Activated naive CD4-positive, alpha-beta T cell treated with anti-CD3 and anti-CD28 coated beads, Interleukin-2, amount 50 U/mL, for 24 hours (primary cell): ENCODE data around the gene P2RY14.

Experiments
- H3K27ac Mint-ChIP-seq: one replicate; pipeline ENCODE4 v1.8.0; 2021; ENCODE audit warnings: mild to moderate bottlenecking, mixed read lengths
- H3K27me3 Mint-ChIP-seq: one replicate; pipeline ENCODE4 v1.8.0; 2021; ENCODE audit warnings: mixed read lengths
- H3K36me3 Mint-ChIP-seq: one replicate; pipeline ENCODE4 v1.8.0; 2021; ENCODE audit warnings: mixed read lengths
- H3K4me1 Mint-ChIP-seq: one replicate; pipeline ENCODE4 v1.8.0; 2021; ENCODE audit warnings: mixed read lengths
- H3K4me3 Mint-ChIP-seq: one replicate; pipeline ENCODE4 v1.8.0; 2021; ENCODE audit warnings: mild to moderate bottlenecking, mixed read lengths
- H3K9me3 Mint-ChIP-seq: one replicate; pipeline ENCODE4 v1.8.0; 2021; ENCODE audit warnings: mixed read lengths

The P2RY14 gene

DNA sequence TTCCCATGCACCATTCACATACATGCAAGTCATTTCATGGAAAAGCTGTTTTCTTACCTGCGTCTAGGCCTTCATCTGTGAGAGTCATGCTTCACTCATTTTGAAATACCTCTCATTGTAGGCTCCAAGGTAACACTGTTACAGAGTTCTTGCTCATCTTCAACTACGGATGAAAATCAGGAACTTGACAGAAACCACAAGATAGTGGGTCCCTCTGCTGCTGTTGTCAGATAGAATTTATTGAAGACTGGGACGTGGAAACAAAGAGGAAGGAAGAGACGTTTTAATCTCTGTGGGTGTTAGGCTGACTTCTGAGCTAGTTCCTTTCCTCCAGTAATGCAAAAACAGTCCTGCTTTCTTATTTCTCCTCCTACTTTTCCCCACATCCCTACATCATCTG, at the start of gene P2RY14:
P2RY14 (minus strand) TSS at position 313 of the 400 bp plus-strand sequence. CDS start 64,226 bp downstream, outside the sequence.
- no peak within 1 kb of the TSS for H3K4me3 Mint-ChIP-seq
- no peaks in the 10 kb centered on the region for H3K36me3 Mint-ChIP-seq
- no peak within 1 kb of the TSS for H3K27ac Mint-ChIP-seq
- peaks cover 32% of the 10 kb centered on the region for H3K4me1 Mint-ChIP-seq
- no peaks in the 10 kb centered on the region for H3K27me3 Mint-ChIP-seq
- no peaks in the 10 kb centered on the region for H3K9me3 Mint-ChIP-seq

DNA sequence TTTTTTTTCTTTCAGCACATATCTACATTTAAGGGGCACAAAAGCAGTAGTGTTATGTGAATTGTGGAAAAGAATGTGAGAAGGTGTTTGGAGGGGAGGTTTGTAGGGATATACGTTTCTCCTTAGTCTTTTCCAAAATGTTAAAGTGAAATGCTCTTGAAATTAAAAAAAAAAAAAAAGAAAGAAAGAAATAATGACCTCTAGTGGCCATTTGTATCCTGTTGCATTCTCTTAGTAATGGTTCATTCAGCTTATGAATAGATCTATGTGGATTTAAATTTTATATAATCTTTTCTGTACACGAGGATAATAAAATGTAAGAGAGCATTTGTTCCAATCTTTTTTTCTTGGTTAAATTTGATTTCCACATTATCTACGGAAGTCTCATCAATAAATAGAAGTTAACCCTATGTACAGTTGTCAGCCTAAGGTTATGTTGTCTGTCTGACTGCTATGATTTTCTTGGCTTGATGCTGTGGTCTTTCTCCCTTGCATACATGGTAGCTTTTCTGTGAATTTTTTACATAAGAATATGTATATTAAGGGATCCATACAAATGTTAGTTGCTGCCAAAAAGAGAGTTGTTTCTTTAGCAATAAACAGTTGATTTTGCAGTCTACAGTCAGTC, 49.3 kb upstream of the P2RY14 start:
- H3K36me3 Mint-ChIP-seq: no peaks in the 10 kb centered on the region
- peaks cover 7% of the 10 kb centered on the region for H3K4me1 Mint-ChIP-seq
- H3K4me3 Mint-ChIP-seq: no peak overlapping the region
- H3K27ac Mint-ChIP-seq: no peak overlapping the region
- peaks cover 14% of the 10 kb centered on the region for H3K27me3 Mint-ChIP-seq
- no peaks in the 10 kb centered on the region for H3K9me3 Mint-ChIP-seq

DNA sequence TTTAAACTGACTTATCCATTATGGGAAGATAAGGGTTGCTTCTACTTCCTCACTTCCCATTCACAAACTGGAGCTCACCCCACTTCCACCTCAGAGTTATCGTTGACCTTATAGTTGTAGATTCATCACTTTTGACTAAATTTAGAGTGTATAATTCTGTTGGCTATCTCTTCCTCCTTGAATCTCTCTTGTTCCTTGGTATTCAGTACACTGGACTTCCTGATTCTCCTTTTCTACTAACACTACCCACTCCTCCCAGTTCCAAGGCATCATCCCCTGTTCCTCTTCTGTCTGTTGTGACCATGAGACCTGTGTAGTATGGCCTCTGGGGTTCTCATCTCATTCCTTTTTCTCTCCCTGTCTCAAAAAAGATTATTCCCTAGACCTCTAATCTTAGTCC, 44.2 kb upstream of the P2RY14 start:
- Mint-ChIP-seq H3K4me1 (no peaks in the 10 kb centered on the region), H3K4me3 (no peak overlapping the region), H3K27me3 (peaks cover 3% of the 10 kb centered on the region), H3K36me3 (no peaks in the 10 kb centered on the region), H3K27ac (no peak overlapping the region), H3K9me3 (no peaks in the 10 kb centered on the region)

DNA sequence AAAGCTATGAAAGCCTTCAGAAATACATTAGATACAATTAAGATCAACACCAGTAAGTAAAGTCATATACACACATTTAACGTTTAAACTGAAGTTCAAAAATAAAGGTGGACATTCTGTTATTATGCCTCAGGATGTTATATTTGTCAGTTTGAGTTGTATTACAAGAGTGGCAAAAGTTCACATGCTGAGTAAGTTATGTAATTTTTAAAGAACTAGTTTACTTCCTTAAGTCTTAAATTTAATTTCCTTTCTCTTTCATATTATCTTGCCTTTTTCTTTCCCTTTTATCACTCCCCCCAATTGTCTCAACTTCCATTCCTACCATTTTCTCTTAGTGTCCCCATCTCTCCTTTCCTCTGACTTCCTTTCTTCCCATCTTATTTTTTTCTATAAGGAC, 43.2 kb upstream of the P2RY14 start:
- H3K4me1 Mint-ChIP-seq: no peaks in the 10 kb centered on the region
- H3K27ac Mint-ChIP-seq: no peak overlapping the region
- H3K27me3 Mint-ChIP-seq: peaks cover 3% of the 10 kb centered on the region
- H3K4me3 Mint-ChIP-seq: no peak overlapping the region
- H3K36me3 Mint-ChIP-seq: no peaks in the 10 kb centered on the region
- no peaks in the 10 kb centered on the region for H3K9me3 Mint-ChIP-seq

DNA sequence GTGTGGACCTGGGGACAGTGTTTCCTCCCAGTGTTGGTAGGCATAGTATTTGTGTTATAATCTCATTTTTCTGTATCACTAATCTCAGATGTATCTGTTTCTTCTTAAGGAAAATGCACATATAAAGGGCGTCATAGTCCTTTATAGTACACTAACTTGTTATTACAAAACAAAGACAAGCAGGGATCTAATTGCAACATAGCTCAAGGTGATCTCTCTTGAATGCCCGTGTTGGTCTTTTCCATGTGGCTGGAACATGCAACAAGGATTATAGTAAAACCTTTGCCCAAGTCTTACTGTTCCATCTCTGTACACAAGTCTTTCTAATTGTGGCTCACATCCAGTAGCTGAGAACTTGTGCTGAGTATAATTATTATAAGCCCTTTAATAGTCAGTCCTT, 41.8 kb upstream of the P2RY14 start:
- Mint-ChIP-seq H3K9me3 (no peaks in the 10 kb centered on the region), H3K4me1 (no peaks in the 10 kb centered on the region), H3K27ac (no peak overlapping the region), H3K4me3 (no peak overlapping the region), H3K27me3 (peaks cover 3% of the 10 kb centered on the region), H3K36me3 (no peaks in the 10 kb centered on the region)

DNA sequence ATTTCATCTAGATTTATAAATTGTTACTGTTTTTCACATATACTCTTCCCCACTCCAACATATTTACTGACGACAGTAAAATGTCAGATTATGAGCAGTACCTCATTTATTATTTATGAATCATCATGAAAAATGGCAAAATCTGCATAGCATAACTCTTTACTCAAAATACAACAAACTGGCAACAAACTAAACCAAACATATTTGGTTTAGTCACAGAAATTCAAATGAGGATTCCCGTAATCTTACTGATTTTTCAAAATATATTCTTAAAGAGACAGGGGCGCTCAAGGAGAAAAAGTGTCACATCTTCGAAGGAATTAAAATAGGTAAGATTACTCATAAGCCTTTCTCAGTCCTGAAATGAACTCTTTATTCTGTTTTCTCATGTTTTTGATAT, 41.3 kb upstream of the P2RY14 start:
- Mint-ChIP-seq H3K4me1 (no peaks in the 10 kb centered on the region), H3K9me3 (no peaks in the 10 kb centered on the region), H3K36me3 (no peaks in the 10 kb centered on the region), H3K27me3 (peaks cover 3% of the 10 kb centered on the region), H3K4me3 (no peak overlapping the region), H3K27ac (no peak overlapping the region)

DNA sequence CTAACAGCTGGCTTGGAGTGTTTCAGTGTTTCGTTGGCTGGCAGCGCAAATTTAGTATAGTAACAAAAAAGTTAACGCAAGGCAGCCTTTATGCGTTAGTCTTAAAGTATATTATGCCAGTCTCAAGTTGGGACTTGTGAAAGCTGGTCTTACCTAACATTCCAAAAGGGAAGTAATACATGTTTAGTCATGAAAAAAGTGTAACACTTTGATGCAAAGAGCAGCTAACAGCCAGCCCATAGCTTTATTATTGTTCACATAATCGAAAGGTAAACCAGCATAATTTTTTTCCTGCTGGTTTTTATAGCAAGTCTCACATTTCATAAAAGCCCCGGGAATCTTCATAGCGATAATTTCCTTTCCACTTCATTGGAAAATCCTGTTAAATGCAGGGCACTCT, 40.6 kb upstream of the P2RY14 start:
- Mint-ChIP-seq H3K36me3 (no peaks in the 10 kb centered on the region), H3K27me3 (peaks cover 3% of the 10 kb centered on the region), H3K27ac (no peak overlapping the region), H3K4me1 (no peaks in the 10 kb centered on the region), H3K4me3 (no peak overlapping the region), H3K9me3 (no peaks in the 10 kb centered on the region)

DNA sequence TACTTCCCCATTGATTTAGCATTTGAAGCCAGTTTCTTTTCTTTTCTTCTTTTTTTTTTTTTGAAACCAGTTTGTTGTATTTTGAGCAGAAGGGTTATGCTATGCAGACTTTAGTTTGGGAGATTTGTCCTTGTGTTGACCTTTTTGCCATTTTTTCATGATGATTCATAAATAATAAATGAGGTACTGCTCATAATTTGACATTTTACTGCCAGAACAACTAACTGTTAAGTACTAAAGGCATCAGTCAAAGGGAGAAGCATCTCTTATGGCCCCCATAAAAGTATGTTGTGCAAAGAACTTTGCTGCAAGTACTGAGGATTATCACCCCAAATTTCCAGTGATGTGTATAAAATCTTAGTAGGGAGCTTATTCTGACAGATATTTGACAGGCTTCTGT, 40.0 kb upstream of the P2RY14 start:
- no peaks in the 10 kb centered on the region for H3K9me3 Mint-ChIP-seq
- H3K4me1 Mint-ChIP-seq: no peaks in the 10 kb centered on the region
- H3K27me3 Mint-ChIP-seq: no peaks in the 10 kb centered on the region
- H3K4me3 Mint-ChIP-seq: no peak overlapping the region
- no peak overlapping the region for H3K27ac Mint-ChIP-seq
- no peaks in the 10 kb centered on the region for H3K36me3 Mint-ChIP-seq

DNA sequence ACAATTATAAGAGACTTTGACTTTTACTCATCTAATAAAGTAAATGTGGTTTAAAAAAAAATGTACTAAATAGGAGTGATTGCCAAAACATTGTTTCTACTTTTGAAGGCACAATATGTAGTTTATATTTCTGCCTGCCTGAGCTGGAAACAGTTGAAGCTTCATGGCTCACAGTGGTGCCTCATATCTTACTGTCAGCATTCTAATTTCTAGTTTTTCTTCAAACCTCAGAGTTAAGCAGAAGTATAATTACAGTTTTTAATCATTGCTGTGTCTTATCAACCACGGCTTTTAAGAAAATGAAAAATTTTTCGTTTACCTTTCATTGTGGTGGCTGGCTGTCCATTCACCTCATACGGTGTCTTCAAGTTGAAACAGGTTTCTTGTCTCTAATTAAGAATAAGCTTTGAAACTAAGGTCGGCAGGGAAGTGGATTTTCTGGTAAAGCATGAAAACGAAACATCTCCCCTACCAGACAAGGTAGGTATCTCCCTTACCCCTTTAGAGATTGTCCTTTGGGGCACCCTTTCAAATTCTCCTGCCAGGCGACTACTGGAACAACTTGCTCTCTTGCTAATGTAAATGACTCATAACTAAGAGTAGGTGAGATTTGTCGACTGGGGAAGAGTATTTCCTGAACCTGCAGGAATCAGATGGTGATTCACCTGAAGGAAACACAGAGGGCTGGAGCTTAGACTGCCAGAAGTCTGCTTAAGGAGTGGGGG, 38.1 kb upstream of the P2RY14 start, which contains the start of gene GPR87:
GPR87 (minus strand) TSS at position 554 of the 725 bp plus-strand sequence. CDS start 16,720 bp downstream, outside the sequence.
- Mint-ChIP-seq H3K4me1 (no peaks in the 10 kb centered on the region), H3K9me3 (no peaks in the 10 kb centered on the region), H3K27me3 (no peaks in the 10 kb centered on the region), H3K4me3 (no peak within 1 kb of the TSS), H3K27ac (no peak within 1 kb of the TSS), H3K36me3 (no peaks in the 10 kb centered on the region)

DNA sequence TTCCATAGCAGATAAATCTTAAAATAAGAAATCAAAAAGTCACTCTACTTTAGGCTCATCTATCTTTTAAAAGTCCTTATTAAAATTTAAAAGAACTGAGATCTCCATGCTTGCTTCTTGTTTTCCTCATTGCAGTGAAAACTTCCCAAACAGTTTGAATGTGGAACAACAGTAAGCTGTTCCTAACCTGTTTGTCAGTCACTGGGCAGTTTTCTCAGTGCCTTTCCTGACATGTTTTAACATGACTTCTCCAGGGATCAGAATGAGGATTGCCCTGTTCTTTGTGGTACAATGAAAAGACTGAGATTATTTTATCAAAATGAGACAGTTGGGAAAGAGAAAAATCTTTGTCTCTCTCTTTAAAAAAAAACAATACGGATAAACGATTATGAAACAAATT, 37.5 kb upstream of the P2RY14 start:
- Mint-ChIP-seq H3K9me3 (no peaks in the 10 kb centered on the region), H3K27ac (no peak overlapping the region), H3K4me1 (no peaks in the 10 kb centered on the region), H3K27me3 (no peaks in the 10 kb centered on the region), H3K4me3 (no peak overlapping the region), H3K36me3 (no peaks in the 10 kb centered on the region)

DNA sequence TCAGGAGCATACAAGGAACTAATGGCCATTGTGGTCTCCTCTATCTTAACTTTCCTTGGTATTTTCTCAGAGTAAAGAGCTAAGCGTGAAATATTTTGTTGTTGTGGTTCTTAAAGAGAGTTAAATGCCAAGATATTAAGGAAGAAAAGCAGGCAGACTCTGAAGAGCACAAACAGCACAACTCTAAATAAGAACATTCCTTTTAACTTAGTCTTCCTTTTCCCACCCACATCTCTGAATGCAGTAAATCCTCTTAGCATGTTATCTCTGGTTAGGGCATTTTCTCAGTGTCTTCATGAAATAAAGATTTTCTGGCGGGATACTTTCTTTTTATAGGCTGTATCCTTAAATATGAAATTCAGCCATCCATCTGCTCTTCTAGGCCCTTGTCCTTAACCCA, 36.8 kb upstream of the P2RY14 start:
- H3K9me3 Mint-ChIP-seq: no peaks in the 10 kb centered on the region
- H3K36me3 Mint-ChIP-seq: no peaks in the 10 kb centered on the region
- H3K4me1 Mint-ChIP-seq: no peaks in the 10 kb centered on the region
- H3K27ac Mint-ChIP-seq: no peak overlapping the region
- no peaks in the 10 kb centered on the region for H3K27me3 Mint-ChIP-seq
- H3K4me3 Mint-ChIP-seq: no peak overlapping the region

DNA sequence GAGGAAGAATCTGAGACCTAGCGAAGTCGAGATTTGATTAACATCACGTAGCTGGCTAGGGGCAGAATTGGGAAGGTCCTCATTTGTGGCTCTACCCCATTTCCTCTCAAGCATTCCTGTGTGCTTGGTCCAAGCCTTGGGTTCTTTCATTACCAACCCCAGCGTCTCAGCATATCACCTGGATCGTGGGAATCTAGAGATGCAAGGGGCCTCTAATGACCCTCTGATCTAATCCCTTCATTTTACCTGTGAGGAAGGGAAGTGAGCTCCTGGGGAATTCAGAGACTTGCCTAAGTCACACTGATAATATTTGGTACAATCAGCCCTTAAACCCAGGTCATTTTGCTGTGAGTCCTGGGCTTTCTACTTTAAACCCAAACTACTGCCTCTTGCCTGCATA, 36.3 kb upstream of the P2RY14 start:
- no peak overlapping the region for H3K27ac Mint-ChIP-seq
- no peaks in the 10 kb centered on the region for H3K9me3 Mint-ChIP-seq
- H3K4me1 Mint-ChIP-seq: no peaks in the 10 kb centered on the region
- no peak overlapping the region for H3K4me3 Mint-ChIP-seq
- no peaks in the 10 kb centered on the region for H3K36me3 Mint-ChIP-seq
- H3K27me3 Mint-ChIP-seq: no peaks in the 10 kb centered on the region

DNA sequence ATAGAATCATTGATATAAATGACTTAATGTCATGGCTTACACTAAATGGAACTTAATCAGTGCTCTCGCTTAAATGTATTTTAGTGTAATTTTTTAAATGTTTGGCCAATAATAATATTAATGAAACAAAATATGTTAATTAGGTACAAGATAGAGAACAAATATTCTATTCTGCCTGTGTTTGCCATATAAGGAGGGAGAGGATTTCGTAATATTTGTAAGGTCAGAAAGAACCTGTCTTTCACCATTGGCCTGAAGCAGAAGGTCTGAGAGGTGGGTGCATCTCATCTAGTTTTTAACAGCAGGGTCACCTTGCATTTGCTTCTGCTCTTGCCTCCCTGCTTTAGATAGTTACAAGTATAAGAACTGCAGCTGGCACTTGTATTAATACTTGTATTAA, 35.8 kb upstream of the P2RY14 start:
- H3K9me3 Mint-ChIP-seq: no peaks in the 10 kb centered on the region
- no peaks in the 10 kb centered on the region for H3K4me1 Mint-ChIP-seq
- H3K27ac Mint-ChIP-seq: no peak overlapping the region
- H3K27me3 Mint-ChIP-seq: no peaks in the 10 kb centered on the region
- no peaks in the 10 kb centered on the region for H3K36me3 Mint-ChIP-seq
- H3K4me3 Mint-ChIP-seq: no peak overlapping the region

DNA sequence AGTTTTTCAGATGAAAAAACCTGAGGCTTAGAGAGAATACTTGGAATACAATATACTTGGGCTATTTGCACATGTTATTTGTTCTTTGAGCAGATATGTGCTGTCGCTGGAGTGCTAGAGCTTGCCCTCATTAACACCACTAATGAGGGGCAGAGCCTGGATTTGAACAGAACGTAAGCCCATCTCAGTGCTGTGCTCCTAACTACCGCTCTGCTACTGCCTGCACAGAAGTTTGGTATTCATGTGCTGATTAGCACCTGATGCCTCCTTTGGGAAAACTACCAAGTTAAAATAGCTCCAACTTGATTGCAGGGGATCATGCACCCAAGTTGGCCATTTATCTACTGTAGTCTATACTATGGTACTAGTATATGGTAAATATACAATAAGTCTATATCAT, 34.6 kb upstream of the P2RY14 start:
- no peaks in the 10 kb centered on the region for H3K27me3 Mint-ChIP-seq
- no peak overlapping the region for H3K27ac Mint-ChIP-seq
- H3K9me3 Mint-ChIP-seq: no peaks in the 10 kb centered on the region
- no peak overlapping the region for H3K4me3 Mint-ChIP-seq
- no peaks in the 10 kb centered on the region for H3K36me3 Mint-ChIP-seq
- H3K4me1 Mint-ChIP-seq: peaks cover 1% of the 10 kb centered on the region

DNA sequence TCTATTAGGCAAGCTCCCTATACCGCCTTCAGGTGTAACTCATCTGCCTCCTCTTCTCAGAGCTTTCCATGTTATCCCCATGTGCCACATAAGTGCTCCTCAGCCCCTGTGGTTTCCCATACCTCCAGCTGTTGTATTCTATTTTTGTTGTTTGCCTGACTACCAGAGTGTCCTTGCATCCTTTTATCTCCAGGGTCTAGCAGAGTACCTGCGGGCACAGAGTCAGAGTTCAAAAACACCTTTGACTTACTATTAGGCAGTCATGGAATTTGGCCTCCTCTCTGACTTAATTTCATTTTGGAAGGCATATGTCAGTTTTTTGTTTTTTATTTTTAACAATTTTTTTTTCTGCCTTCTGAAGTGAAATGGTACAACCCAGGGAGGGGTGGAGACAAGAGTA, 31.2 kb upstream of the P2RY14 start:
- Mint-ChIP-seq H3K9me3 (no peaks in the 10 kb centered on the region), H3K27me3 (no peaks in the 10 kb centered on the region), H3K36me3 (no peaks in the 10 kb centered on the region), H3K27ac (no peak overlapping the region), H3K4me3 (no peak overlapping the region), H3K4me1 (peaks cover 24% of the 10 kb centered on the region)

DNA sequence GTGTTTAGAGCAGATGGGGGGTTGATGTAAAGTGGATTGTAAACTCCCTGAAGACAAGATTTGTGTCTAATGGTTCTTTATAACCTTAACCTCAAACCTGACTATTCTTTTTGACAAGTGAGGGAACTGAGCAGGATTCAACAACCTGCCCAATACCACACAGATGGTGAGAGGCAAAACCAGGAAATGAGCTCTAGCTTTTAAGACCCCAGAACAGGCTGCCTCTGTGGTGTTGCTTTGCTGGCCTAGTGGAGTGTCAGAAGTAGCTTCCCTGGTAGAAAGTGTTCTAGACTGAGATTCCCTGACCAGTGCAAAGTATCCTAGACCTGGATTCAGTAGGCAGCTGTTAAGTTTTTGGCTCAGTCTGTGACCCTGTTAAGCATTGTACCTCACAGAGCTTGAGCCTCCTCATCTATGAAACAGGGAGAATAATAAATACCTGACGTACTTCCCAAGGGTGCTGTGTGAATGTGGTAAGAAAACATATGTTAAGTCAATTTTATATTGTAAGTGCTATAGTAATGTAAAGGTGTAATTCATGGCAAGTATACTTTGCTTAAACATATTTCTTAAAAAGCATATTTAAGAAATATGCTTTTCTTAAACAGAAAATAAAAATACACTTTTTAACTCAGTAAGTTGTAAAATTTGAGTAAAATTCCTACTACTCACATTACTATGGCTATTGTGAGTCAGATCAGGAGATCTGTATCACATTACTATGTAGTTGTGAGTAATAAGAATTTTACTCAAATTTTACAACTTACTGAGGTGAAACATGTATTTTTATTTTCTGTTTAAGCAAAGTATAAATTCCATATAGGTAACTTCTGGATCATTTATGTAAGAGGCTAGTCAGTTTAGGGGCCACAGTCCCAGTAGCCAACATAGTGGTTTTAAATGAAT, 29.5 kb upstream of the P2RY14 start:
- no peaks in the 10 kb centered on the region for H3K36me3 Mint-ChIP-seq
- no peaks in the 10 kb centered on the region for H3K9me3 Mint-ChIP-seq
- no peaks in the 10 kb centered on the region for H3K27me3 Mint-ChIP-seq
- H3K4me1 Mint-ChIP-seq: peaks cover 28% of the 10 kb centered on the region
- H3K4me3 Mint-ChIP-seq: no peak overlapping the region
- H3K27ac Mint-ChIP-seq: no peak overlapping the region
